ENCODE results near the gene FNTB.

The FNTB gene

DNA sequence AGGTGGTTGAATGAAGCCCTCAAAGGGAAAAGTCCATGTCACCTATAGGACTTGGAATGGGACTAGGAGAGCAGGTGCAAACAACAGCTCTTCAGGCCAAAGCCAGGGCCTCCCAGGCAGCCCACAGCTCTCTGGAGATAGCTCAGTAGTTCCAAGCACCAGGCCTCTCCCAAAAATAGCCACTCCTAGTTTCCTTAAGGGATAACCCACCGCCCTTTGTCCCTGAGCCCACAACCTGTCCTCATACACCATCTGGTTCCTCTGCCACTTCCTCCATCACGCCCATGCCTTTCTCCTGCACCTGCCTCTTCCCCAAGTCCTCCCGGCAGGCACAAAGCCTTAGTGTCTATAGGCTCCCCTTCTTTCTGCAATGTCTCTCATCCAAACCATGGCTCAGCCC is 16.7 kb upstream of the FNTB start:
- no peak overlapping the region for H3K18ac ChIP-seq (ENCODE audit: low read length)
- no peak overlapping the region for H2BK5ac ChIP-seq (ENCODE audit: low read length)
- H3K4me2 ChIP-seq (ENCODE audit: insufficient read depth, low read length, poor library complexity, severe bottlenecking), result no peak overlapping the region
- no peak for DNase-seq (ENCODE audit: low spot score)
- no peak overlapping the region for H4K91ac ChIP-seq (ENCODE audit: low read depth, low read length, poor library complexity)
- peaks cover 0 to 1% of the 10 kb centered on the region in 2 donors for H3K9me3 ChIP-seq (replicated peaks in 1 of 2; ENCODE audit: control insufficient read depth in 2 of 2, insufficient read depth in 1 of 2, low read depth in 1 of 2, low read length in 2 of 2)
- H3K4me1 ChIP-seq (ENCODE audit: control insufficient read depth in 2 of 2, insufficient read depth in 1 of 2, low read depth in 1 of 2, low read length in 2 of 2), result peaks cover 4 to 15% of the 10 kb centered on the region in 2 donors
- H3K14ac ChIP-seq (ENCODE audit: low read length), result no peak overlapping the region
- H3K79me1 ChIP-seq (ENCODE audit: low read depth, low read length), result no peaks in the 10 kb centered on the region
- no peak overlapping the region for H2BK120ac ChIP-seq (ENCODE audit: low read depth, low read length)
- H3K27ac ChIP-seq (replicated peaks; ENCODE audit: low read length), result no peak overlapping the region
- peaks cover 0 to 8% (median 0%) of the 10 kb centered on the region in 3 experiments for H3K27me3 ChIP-seq (ENCODE audit: control insufficient read depth in 3 of 3, insufficient read depth in 3 of 3, low read depth in 1 of 3, low read length in 3 of 3)
- H2BK12ac ChIP-seq (ENCODE audit: low read length), result no peak overlapping the region
- no peak overlapping the region for H3K23ac ChIP-seq (ENCODE audit: low read depth, low read length, poor library complexity)
- no peak overlapping the region for H2AK5ac ChIP-seq (ENCODE audit: low read depth, low read length)
- no peak overlapping the region for H3K4me3 ChIP-seq (ENCODE audit: low read length in 2 of 2)
- H4K8ac ChIP-seq (ENCODE audit: low read depth, low read length), result no peak overlapping the region
- no peak overlapping the region for H2AFZ ChIP-seq (ENCODE audit: low read length)
- H3K4ac ChIP-seq (ENCODE audit: low read length), result no peak overlapping the region
- H3K9ac ChIP-seq (ENCODE audit: low read depth, low read length, poor library complexity), result no peak overlapping the region
- H2BK15ac ChIP-seq (ENCODE audit: low read length), result no peak overlapping the region
- no peaks in the 10 kb centered on the region for H3K36me3 ChIP-seq (replicated peaks in 1 of 2; ENCODE audit: control insufficient read depth in 2 of 2, insufficient read depth in 2 of 2, low read length in 2 of 2)
- no CpG with 5 or more reads among the region's 3 CpGs for WGBS, 2 donors (ENCODE audit: extremely low coverage in 2 of 2, insufficient read length in 2 of 2, insufficient replicate concordance in 1 of 2)

DNA sequence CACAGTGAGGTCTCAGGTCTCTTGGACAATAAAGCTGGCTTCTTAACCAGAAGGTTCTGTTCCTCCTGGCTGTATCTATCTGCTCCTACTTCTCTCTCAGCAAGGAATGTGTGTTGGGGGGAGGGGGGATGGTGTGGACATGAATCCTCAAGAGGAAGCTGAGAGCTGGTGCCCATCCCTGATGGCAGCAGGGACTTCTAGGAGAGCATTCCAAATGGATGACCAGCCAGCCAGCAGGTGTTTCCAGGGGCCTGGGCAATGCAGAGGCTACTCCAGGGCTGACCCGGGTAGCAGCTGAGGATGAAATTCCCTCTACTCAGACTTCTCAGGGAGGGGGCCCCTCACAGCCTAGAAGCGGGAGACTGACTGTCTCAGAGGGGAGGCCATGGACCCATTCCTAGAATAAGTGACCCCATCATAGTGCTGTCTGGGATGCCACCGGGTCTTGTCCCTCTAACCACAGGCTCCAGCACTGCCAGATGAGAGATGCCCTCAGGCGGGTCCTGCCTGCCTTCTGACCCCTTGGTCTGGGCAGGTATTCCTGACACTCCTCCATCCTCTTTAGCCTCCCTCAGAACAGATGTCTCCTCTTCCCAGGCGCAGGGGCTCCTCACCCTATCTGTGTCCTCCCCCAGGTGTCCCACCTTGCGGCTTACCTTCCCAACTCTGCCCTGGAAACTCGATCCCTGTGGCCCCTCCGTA is 15.8 kb upstream of the FNTB start:
- H3K9me3 ChIP-seq (replicated peaks in 1 of 2; ENCODE audit: control insufficient read depth in 2 of 2, insufficient read depth in 1 of 2, low read depth in 1 of 2, low read length in 2 of 2), result peaks cover 0 to 1% of the 10 kb centered on the region in 2 donors
- peak overlapping the region; percentile 25 for H3K23ac ChIP-seq (ENCODE audit: low read depth, low read length, poor library complexity)
- peaks cover 4 to 15% of the 10 kb centered on the region in 2 donors for H3K4me1 ChIP-seq (ENCODE audit: control insufficient read depth in 2 of 2, insufficient read depth in 1 of 2, low read depth in 1 of 2, low read length in 2 of 2)
- H3K14ac ChIP-seq (ENCODE audit: low read length), result no peak overlapping the region
- peaks cover 0 to 8% (median 0%) of the 10 kb centered on the region in 3 experiments for H3K27me3 ChIP-seq (ENCODE audit: control insufficient read depth in 3 of 3, insufficient read depth in 3 of 3, low read depth in 1 of 3, low read length in 3 of 3)
- H2BK15ac ChIP-seq (ENCODE audit: low read length), result no peak overlapping the region
- H3K9ac ChIP-seq (ENCODE audit: low read depth, low read length, poor library complexity), result peak overlapping the region; percentile 51
- H4K91ac ChIP-seq (ENCODE audit: low read depth, low read length, poor library complexity), result no peak overlapping the region
- peak overlapping the region; percentile 76 to 89 for H3K4me3 ChIP-seq (ENCODE audit: low read length in 2 of 2)
- H3K18ac ChIP-seq (ENCODE audit: low read length), result peak overlapping the region; percentile 38
- no peak overlapping the region for H2BK120ac ChIP-seq (ENCODE audit: low read depth, low read length)
- WGBS, 2 donors (ENCODE audit: extremely low coverage in 2 of 2, insufficient read length in 2 of 2, insufficient replicate concordance in 1 of 2), result no CpG with 5 or more reads among the region's 8 CpGs
- H3K27ac ChIP-seq (replicated peaks; ENCODE audit: low read length), result no peak overlapping the region
- H4K8ac ChIP-seq (ENCODE audit: low read depth, low read length), result no peak overlapping the region
- H2BK5ac ChIP-seq (ENCODE audit: low read length), result no peak overlapping the region
- peak overlapping the region; percentile 81 for H3K4me2 ChIP-seq (ENCODE audit: insufficient read depth, low read length, poor library complexity, severe bottlenecking)
- H2AK5ac ChIP-seq (ENCODE audit: low read depth, low read length), result peak overlapping the region; percentile 19
- DNase-seq (ENCODE audit: low spot score), result no peak
- no peaks in the 10 kb centered on the region for H3K36me3 ChIP-seq (replicated peaks in 1 of 2; ENCODE audit: control insufficient read depth in 2 of 2, insufficient read depth in 2 of 2, low read length in 2 of 2)
- no peak overlapping the region for H2AFZ ChIP-seq (ENCODE audit: low read length)
- no peak overlapping the region for H3K4ac ChIP-seq (ENCODE audit: low read length)
- H2BK12ac ChIP-seq (ENCODE audit: low read length), result no peak overlapping the region
- no peaks in the 10 kb centered on the region for H3K79me1 ChIP-seq (ENCODE audit: low read depth, low read length)

DNA sequence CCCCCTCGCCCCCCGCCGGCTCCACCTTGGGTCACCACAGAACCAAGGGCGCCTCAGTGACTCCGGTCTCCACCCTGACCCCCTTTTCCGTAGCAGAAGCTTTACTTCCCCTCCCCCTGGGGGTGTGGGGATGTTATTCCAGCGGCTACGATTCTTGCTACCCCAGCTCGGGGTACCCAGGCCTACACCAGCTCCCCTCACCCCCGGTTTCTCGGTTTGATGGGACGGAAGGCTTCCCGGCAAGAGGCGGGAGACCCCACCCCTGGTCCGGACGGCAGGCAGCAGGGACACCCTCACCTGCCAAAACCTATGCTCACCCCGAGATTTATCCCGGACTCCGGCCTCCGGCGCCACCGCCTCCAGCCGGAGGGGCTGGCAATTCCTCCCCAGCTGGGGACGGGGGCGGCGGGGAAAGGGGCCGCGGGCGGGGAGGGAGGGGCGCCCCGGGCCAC is 15.2 kb upstream of the FNTB start:
- H3K27ac ChIP-seq (replicated peaks; ENCODE audit: low read length), result no peak overlapping the region
- peaks cover 0 to 8% (median 0%) of the 10 kb centered on the region in 3 experiments for H3K27me3 ChIP-seq (ENCODE audit: control insufficient read depth in 3 of 3, insufficient read depth in 3 of 3, low read depth in 1 of 3, low read length in 3 of 3)
- peak overlapping the region; percentile 19 for H2AK5ac ChIP-seq (ENCODE audit: low read depth, low read length)
- peak overlapping the region; percentile 90 for H2AFZ ChIP-seq (ENCODE audit: low read length)
- WGBS, 2 donors (ENCODE audit: extremely low coverage in 2 of 2, insufficient read length in 2 of 2, insufficient replicate concordance in 1 of 2), result no CpG with 5 or more reads among the region's 31 CpGs
- peak overlapping the region; percentile 76 to 89 for H3K4me3 ChIP-seq (ENCODE audit: low read length in 2 of 2)
- peak overlapping the region; percentile 25 for H3K23ac ChIP-seq (ENCODE audit: low read depth, low read length, poor library complexity)
- no peaks in the 10 kb centered on the region for H3K79me1 ChIP-seq (ENCODE audit: low read depth, low read length)
- peak overlapping the region; percentile 24 for H2BK15ac ChIP-seq (ENCODE audit: low read length)
- no peak overlapping the region for H2BK12ac ChIP-seq (ENCODE audit: low read length)
- no peak overlapping the region for H4K8ac ChIP-seq (ENCODE audit: low read depth, low read length)
- no peak overlapping the region for H3K4ac ChIP-seq (ENCODE audit: low read length)
- H4K91ac ChIP-seq (ENCODE audit: low read depth, low read length, poor library complexity), result no peak overlapping the region
- peaks cover 4 to 15% of the 10 kb centered on the region in 2 donors for H3K4me1 ChIP-seq (ENCODE audit: control insufficient read depth in 2 of 2, insufficient read depth in 1 of 2, low read depth in 1 of 2, low read length in 2 of 2)
- peaks cover 0 to 1% of the 10 kb centered on the region in 2 donors for H3K9me3 ChIP-seq (replicated peaks in 1 of 2; ENCODE audit: control insufficient read depth in 2 of 2, insufficient read depth in 1 of 2, low read depth in 1 of 2, low read length in 2 of 2)
- H3K4me2 ChIP-seq (ENCODE audit: insufficient read depth, low read length, poor library complexity, severe bottlenecking), result peak overlapping the region; percentile 81
- H2BK5ac ChIP-seq (ENCODE audit: low read length), result no peak overlapping the region
- no peaks in the 10 kb centered on the region for H3K36me3 ChIP-seq (replicated peaks in 1 of 2; ENCODE audit: control insufficient read depth in 2 of 2, insufficient read depth in 2 of 2, low read length in 2 of 2)
- H3K18ac ChIP-seq (ENCODE audit: low read length), result peak overlapping the region; percentile 98
- H3K9ac ChIP-seq (ENCODE audit: low read depth, low read length, poor library complexity), result peak overlapping the region; percentile 79
- no peak overlapping the region for H3K14ac ChIP-seq (ENCODE audit: low read length)
- no peak overlapping the region for H2BK120ac ChIP-seq (ENCODE audit: low read depth, low read length)
- DNase-seq (ENCODE audit: low spot score), result no peak

DNA sequence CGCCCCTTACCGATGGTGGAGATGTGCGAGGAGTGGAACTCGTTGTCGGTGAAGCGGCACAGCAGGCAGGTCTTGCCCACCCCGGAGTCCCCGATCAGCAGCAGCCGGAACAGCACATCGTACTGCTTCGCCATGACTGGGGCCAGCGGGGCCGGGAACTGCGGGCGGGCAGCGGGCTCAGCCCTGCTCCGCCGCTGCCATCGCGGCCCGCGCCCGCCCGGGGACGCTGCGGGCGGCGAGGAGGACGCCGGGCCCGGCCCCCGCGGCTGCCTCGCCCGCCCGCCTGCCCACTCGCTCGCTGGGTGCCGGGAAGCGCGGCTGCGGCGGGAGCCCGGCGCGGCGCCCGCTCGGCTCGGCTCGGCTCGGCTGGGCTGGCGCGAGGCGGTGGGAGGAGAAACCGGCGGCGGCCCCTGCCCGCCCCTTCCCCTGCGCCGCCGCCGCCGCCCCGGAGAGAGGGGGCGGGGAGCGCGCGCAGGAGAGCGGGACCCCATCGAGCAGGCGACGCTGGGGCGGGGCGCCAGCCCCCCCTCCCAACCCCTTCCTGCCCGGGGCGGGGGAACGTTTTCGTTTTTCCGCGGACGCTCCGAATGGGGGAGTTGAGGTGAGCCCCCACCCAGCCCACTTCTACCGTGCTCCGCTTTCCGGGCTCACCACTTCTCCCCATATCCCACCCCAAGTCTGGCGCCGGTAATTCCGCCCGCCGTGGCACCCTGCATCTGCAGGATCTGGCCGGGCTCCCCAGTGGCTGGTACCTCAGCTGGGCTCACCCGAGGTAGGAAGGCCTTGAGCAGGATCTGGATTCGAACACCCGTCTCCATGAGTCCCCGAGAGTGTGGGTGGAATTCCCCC is 14.5 kb upstream of the FNTB start, which contains the start of gene RAB15:
RAB15 (minus strand) TSS at position 394 of the 849 bp plus-strand sequence; CDS start at position 134, 260 bp downstream.
- H3K14ac ChIP-seq (ENCODE audit: low read length), result no peak within 1 kb of the TSS
- no peak within 1 kb of the TSS for H2BK5ac ChIP-seq (ENCODE audit: low read length)
- H3K9me3 ChIP-seq (replicated peaks in 1 of 2; ENCODE audit: control insufficient read depth in 2 of 2, insufficient read depth in 1 of 2, low read depth in 1 of 2, low read length in 2 of 2), result peaks cover 0 to 1% of the 10 kb centered on the region in 2 donors
- H4K91ac ChIP-seq (ENCODE audit: low read depth, low read length, poor library complexity), result no peak within 1 kb of the TSS
- H3K36me3 ChIP-seq (replicated peaks in 1 of 2; ENCODE audit: control insufficient read depth in 2 of 2, insufficient read depth in 2 of 2, low read length in 2 of 2), result no peaks in the 10 kb centered on the region
- peak within 1 kb of the TSS; percentile 25 for H3K23ac ChIP-seq (ENCODE audit: low read depth, low read length, poor library complexity)
- H3K4me1 ChIP-seq (ENCODE audit: control insufficient read depth in 2 of 2, insufficient read depth in 1 of 2, low read depth in 1 of 2, low read length in 2 of 2), result peaks cover 4 to 19% of the 10 kb centered on the region in 2 donors
- H3K9ac ChIP-seq (ENCODE audit: low read depth, low read length, poor library complexity), result peak within 1 kb of the TSS; percentile 85
- H2BK15ac ChIP-seq (ENCODE audit: low read length), result peak within 1 kb of the TSS; percentile 24
- WGBS, 2 donors (ENCODE audit: extremely low coverage in 2 of 2, insufficient read length in 2 of 2, insufficient replicate concordance in 1 of 2), result no CpG with 5 or more reads among the region's 96 CpGs
- no peaks in the 10 kb centered on the region for H3K79me1 ChIP-seq (ENCODE audit: low read depth, low read length)
- H2AFZ ChIP-seq (ENCODE audit: low read length), result peak within 1 kb of the TSS; percentile 90
- DNase-seq (ENCODE audit: low spot score), result no peak
- peak within 1 kb of the TSS; percentile 85 for H2AK5ac ChIP-seq (ENCODE audit: low read depth, low read length)
- H3K4me3 ChIP-seq (ENCODE audit: low read length in 2 of 2), result peak within 1 kb of the TSS; percentile 76 to 89
- H3K4ac ChIP-seq (ENCODE audit: low read length), result no peak within 1 kb of the TSS
- peaks cover 0 to 8% (median 0%) of the 10 kb centered on the region in 3 experiments for H3K27me3 ChIP-seq (ENCODE audit: control insufficient read depth in 3 of 3, insufficient read depth in 3 of 3, low read depth in 1 of 3, low read length in 3 of 3)
- H2BK120ac ChIP-seq (ENCODE audit: low read depth, low read length), result peak within 1 kb of the TSS; percentile 78
- no peak within 1 kb of the TSS for H3K27ac ChIP-seq (replicated peaks; ENCODE audit: low read length)
- H4K8ac ChIP-seq (ENCODE audit: low read depth, low read length), result peak within 1 kb of the TSS; percentile 87
- H2BK12ac ChIP-seq (ENCODE audit: low read length), result no peak within 1 kb of the TSS
- peak within 1 kb of the TSS; percentile 98 for H3K18ac ChIP-seq (ENCODE audit: low read length)
- H3K4me2 ChIP-seq (ENCODE audit: insufficient read depth, low read length, poor library complexity, severe bottlenecking), result peak within 1 kb of the TSS; percentile 81
